Measurements from ENCODE around the gene RPL39. TPM values are rescaled to one million over a fixed set of nuclear protein-coding genes. Genes with fewer than 3 reads are reported as not detected.
A peak's percentile ranks its signal among the peaks of the same experiment; 100 is the strongest.

Gene RPL39
- total and polyA plus RNA-seq, 10 of the 15 experiments (the other 5 are each of a cell fraction or from before 2014, with no cell fraction given), result 1,792 to 6,541 (median 3,667) TPM

- TF ChIP-seq NBN (IDR thresholded peaks at IDR 0.05), result no peak
- TF ChIP-seq CHD4 (IDR thresholded peaks at IDR 0.05), result no peak
These were observed 10.1 kb upstream of the RPL39 start (continued) for GRCh38 chrX:119801253-119802221.

- Histone ChIP-seq H2AFZ (ENCODE audit: control insufficient read depth, low read depth, low read length) (no peak overlapping the region), H3K27ac (ENCODE audit: control insufficient read depth, insufficient read depth) (peak overlapping the region; percentile 90), H3K36me3 (ENCODE audit: control insufficient read depth in 2 of 2, insufficient read depth in 2 of 2, low read length in 1 of 2) (peaks cover 2 to 6% of the 10 kb centered on the region in 2 experiments; a peak in 2 of 4 replicates), H4K20me1 (ENCODE audit: control insufficient read depth, insufficient read depth) (no peaks in the 10 kb centered on the region; the same call in 1 of the 2 replicates), H3K27me3 (replicated peaks in 1 of 2; ENCODE audit: control insufficient read depth in 2 of 2, insufficient read depth in 2 of 2, low read length in 1 of 2) (no peaks in the 10 kb centered on the region), H3K9ac (ENCODE audit: control insufficient read depth, insufficient read depth, low read length) (peak overlapping the region; percentile 93), H3K9me3 (replicated peaks; ENCODE audit: control insufficient read depth, insufficient read depth, low read length) (no peaks in the 10 kb centered on the region), H3K4me2 (ENCODE audit: control insufficient read depth, insufficient read depth) (peak overlapping the region; percentile 28; the same call in 1 of the 2 replicates), H3K4me1 (ENCODE audit: control insufficient read depth, insufficient read depth, low read length) (no peaks in the 10 kb centered on the region; the same call in 1 of the 2 replicates), H3K79me2 (ENCODE audit: control insufficient read depth, insufficient read depth, low read length) (peaks cover 52% of the 10 kb centered on the region), H3K4me3 (peak overlapping the region; percentile 76)
- DNase-seq (ENCODE audit: low read depth, low spot score) (no peak), FAIRE-seq (no peak), ATAC-seq (peak; percentile 26)
- WGBS (ENCODE audit: insufficient coverage, insufficient replicate concordance, low lambda C conversion rate, missing lambda C conversion rate), result 45% methylated on average over 31 of the region's 31 CpGs
- intact Hi-C loops (cut with micrococcal nuclease; ENCODE audit: unreplicated experiment), result loop anchor here (2.0 to 5.0 kb wide), 3 partner anchors 62 to 151 kb away; partner anchors contain the start of genes NKAP and UPF3B
- in situ Hi-C loops (cut with MboI), result no loop called here
- CTCF ChIA-PET, result interaction anchor here (0.7 to 1.9 kb wide), 12 partner anchors 10 to 157 kb away, joined by 3 to 10 read pairs (median 4); partner anchors contain the start of genes SOWAHD and UPF3B
- TSS peak; percentile 65 for BruUV-seq (replicated peaks)
- POLR2A ChIA-PET, result interaction anchor here (0.5 to 2.2 kb wide), 17 partner anchors 15 to 171 kb away, joined by 3 to 24 read pairs (median 4); partner anchors contain the start of genes NDUFA1, RNF113A, SEPTIN6 and SOWAHD
- SMC1A ChIA-PET (ENCODE audit: uncharacterized antibody, unreplicated experiment), result interaction anchor here (0.8 to 1.7 kb wide), 12 partner anchors 29 to 107 kb away, joined by 3 to 10 read pairs (median 4); partner anchors contain the start of genes RNF113A, SOWAHD and UPF3B
- RAD21 ChIA-PET (ENCODE audit: unreplicated experiment), result interaction anchor here (0.8 to 3.3 kb wide), 19 partner anchors 15 to 674 kb away, joined by 3 to 21 read pairs (median 4); partner anchors contain the start of genes NDUFA1, NKRF, RNF113A and SOWAHD
- TF ChIP-seq CEBPZ (IDR thresholded peaks at IDR 0.05; ENCODE audit: low read depth, low read length), result no peak
- no peak for TF ChIP-seq YBX1 (IDR thresholded peaks at IDR 0.05)
- TF ChIP-seq PBX3 (IDR thresholded peaks at IDR 0.05; ENCODE audit: insufficient replicate concordance, low read depth, low read length), result no peak
- no peak for TF ChIP-seq SPI1 (IDR thresholded peaks at IDR 0.05; ENCODE audit: borderline replicate concordance, insufficient read depth, low read depth, low read length)
- no peak for TF ChIP-seq NFIC (IDR thresholded peaks at IDR 0.05; ENCODE audit: low read depth, low read length)
- TF ChIP-seq GABPA (IDR thresholded peaks at IDR 0.05; ENCODE audit: low read depth), result no peak
- TF ChIP-seq ZNF687 (IDR thresholded peaks at IDR 0.05), result no peak
- TF ChIP-seq CBX3 (IDR thresholded peaks at IDR 0.05; ENCODE audit: borderline replicate concordance, low read depth), result no peak
- no peak for TF ChIP-seq RCOR1 (conservative IDR thresholded peaks at IDR 0.05; ENCODE audit: low read depth, low read length)
These were observed 423 bp downstream of the RPL39 start for GRCh38 chrX:119790977-119791436.
